Measurements from ENCODE around the gene UPF1. TPM values are rescaled to one million over a fixed set of nuclear protein-coding genes. Genes with fewer than 3 reads are reported as not detected.

Gene UPF1
- total and polyA plus RNA-seq, 3 donors (not counting 1 experiment from before 2014, with no cell fraction given) = 49.9 to 82.0 (median 74.5) TPM

Other genes with a start within 250 kb of the UPF1 start
- 10 to 100 TPM; 30.0 to 59.0 TPM for gene REX1BD, start 243.2 kb upstream of the UPF1 start, total RNA-seq
- 49.0 TPM for gene REX1BD, start 243.2 kb upstream of the UPF1 start, polyA plus RNA-seq
- 1 to 10 TPM; 2.3 to 7.1 TPM for gene CRLF1, start 225.2 kb upstream of the UPF1 start, total RNA-seq
- gene CRLF1, start 225.2 kb upstream of the UPF1 start, polyA plus RNA-seq = 3.4 TPM
- gene TMEM59L, start 219.1 kb upstream of the UPF1 start, total RNA-seq = under 1 TPM in 1 of 2 donors, not detected in 1; 0.89 TPM
- gene TMEM59L, start 219.1 kb upstream of the UPF1 start, polyA plus RNA-seq = 0.05 TPM
- gene KLHL26, start 194.9 kb upstream of the UPF1 start, total RNA-seq = 1 to 10 TPM; 2.8 to 6.4 TPM
- 2.6 TPM for gene KLHL26, start 194.9 kb upstream of the UPF1 start, polyA plus RNA-seq
- gene CRTC1, start 148.3 kb upstream of the UPF1 start, total RNA-seq = 1 to 10 TPM; 2.2 to 8.2 TPM
- gene CRTC1, start 148.3 kb upstream of the UPF1 start, polyA plus RNA-seq = 2.2 TPM
- gene COMP, start 40.7 kb upstream of the UPF1 start, total RNA-seq = 1 to 10 TPM in 1 of 2 donors, not detected in 1; 1.2 TPM
- not detected for gene COMP, start 40.7 kb upstream of the UPF1 start, polyA plus RNA-seq
- 1 to 10 TPM in 1 of 2 donors, under 1 TPM in 1; 0.33 to 1.4 TPM for gene CERS1, start 64.2 kb downstream of the UPF1 start, total RNA-seq
- 0.65 TPM for gene CERS1, start 64.2 kb downstream of the UPF1 start, polyA plus RNA-seq
- gene COPE, start 87.4 kb downstream of the UPF1 start, total RNA-seq = 100 to 1,000 TPM; 180 to 226 TPM
- 248 TPM for gene COPE, start 87.4 kb downstream of the UPF1 start, polyA plus RNA-seq
- 10 to 100 TPM; 44.2 to 47.7 TPM for gene DDX49, start 87.8 kb downstream of the UPF1 start, total RNA-seq
- gene DDX49, start 87.8 kb downstream of the UPF1 start, polyA plus RNA-seq = 44.4 TPM
- gene HOMER3, start 109.3 kb downstream of the UPF1 start, total RNA-seq = 100 to 1,000 TPM; 114 to 138 TPM
- gene HOMER3, start 109.3 kb downstream of the UPF1 start, polyA plus RNA-seq = 110 TPM
- gene SUGP2, start 201.6 kb downstream of the UPF1 start, total RNA-seq = 10 to 100 TPM; 34.0 to 59.5 TPM
- gene SUGP2, start 201.6 kb downstream of the UPF1 start, polyA plus RNA-seq = 28.1 TPM
- 10 to 100 TPM; 35.1 to 37.7 TPM for gene ARMC6, start 201.6 kb downstream of the UPF1 start, total RNA-seq
- gene ARMC6, start 201.6 kb downstream of the UPF1 start, polyA plus RNA-seq = 42.6 TPM
- gene SLC25A42, start 232.0 kb downstream of the UPF1 start, total RNA-seq = 1 to 10 TPM; 3.0 to 5.1 TPM
- 3.0 TPM for gene SLC25A42, start 232.0 kb downstream of the UPF1 start, polyA plus RNA-seq